GM18909 (cell line): Measurements from ENCODE around the gene SPDEF.

Experiments used
- ATAC-seq: cut with Tn5 transposase; IDR thresholded peaks from one replicate; pipeline ENCODE4 v1.9.1; 2021; ENCODE audit warnings: mild to moderate bottlenecking; ENCODE audit not compliant: unreplicated experiment, poor library complexity

The SPDEF gene

GRCh38 chr6:34556031-34556471 is at the start of gene SPDEF:
Gene SPDEF (minus strand): TSS chr6:34556329. CDS start chr6:34544455, 11,874 bp downstream.
- no peak for ATAC-seq

- ATAC-seq = no peak
Measured at GRCh38 chr6:34603707-34604106, 47.6 kb upstream of the SPDEF start.

GRCh38 chr6:34602318-34603111 is 46.4 kb upstream of the SPDEF start:
- ATAC-seq = no peak

- no peak for ATAC-seq
Measured at GRCh38 chr6:34601706-34602105, 45.6 kb upstream of the SPDEF start.

GRCh38 chr6:34600796-34601195 is 44.7 kb upstream of the SPDEF start:
- ATAC-seq = no peak

GRCh38 chr6:34600101-34600500 is 44.0 kb upstream of the SPDEF start:
- ATAC-seq = no peak

- no peak for ATAC-seq
Measured at GRCh38 chr6:34598712-34599111, 42.6 kb upstream of the SPDEF start.

GRCh38 chr6:34597605-34598353 is 41.6 kb upstream of the SPDEF start:
- ATAC-seq = no peak

GRCh38 chr6:34596798-34597197 is 40.7 kb upstream of the SPDEF start:
- ATAC-seq = no peak

- no peak for ATAC-seq
Measured at GRCh38 chr6:34595332-34596184, 39.4 kb upstream of the SPDEF start.

- no peak for ATAC-seq
Measured at GRCh38 chr6:34593701-34594100, 37.6 kb upstream of the SPDEF start.

- ATAC-seq = no peak
Measured at GRCh38 chr6:34592208-34592952, 36.3 kb upstream of the SPDEF start.

- ATAC-seq = no peak
Measured at GRCh38 chr6:34589691-34590090, 33.6 kb upstream of the SPDEF start.

GRCh38 chr6:34589140-34589539 is 33.0 kb upstream of the SPDEF start:
- ATAC-seq = no peak

GRCh38 chr6:34587851-34588250 is 31.7 kb upstream of the SPDEF start:
- ATAC-seq = no peak

- no peak for ATAC-seq
Measured at GRCh38 chr6:34587325-34587724, 31.2 kb upstream of the SPDEF start.

- no peak for ATAC-seq
Measured at GRCh38 chr6:34586327-34587040, 30.4 kb upstream of the SPDEF start.

GRCh38 chr6:34585512-34586061 is 29.5 kb upstream of the SPDEF start:
- ATAC-seq = no peak

GRCh38 chr6:34585108-34585507 is 29.0 kb upstream of the SPDEF start:
- no peak for ATAC-seq
